HUES64 (cell line): ENCODE data around the gene GYS1.

Experiments
- H3K27ac ChIP-seq: 2 replicates; pipeline ENCODE4 v1.7.0; 2013; ENCODE audit warnings: low read depth, low read length, inconsistent platforms
- H3K27me3 ChIP-seq: 2 replicates; pipeline ENCODE4 v1.6.1; 2013; ENCODE audit warnings: mild to moderate bottlenecking, low read length; ENCODE audit not compliant: insufficient read depth
- H3K36me3 ChIP-seq: 2 replicates; pipeline ENCODE4 v1.6.1; 2013; ENCODE audit warnings: mild to moderate bottlenecking, low read length; ENCODE audit not compliant: insufficient read depth
- H3K4me1 ChIP-seq: 2 replicates; pipeline ENCODE4 v1.6.1; 2013; ENCODE audit warnings: mild to moderate bottlenecking, low read length, moderate library complexity; ENCODE audit not compliant: insufficient read depth
- H3K4me3 ChIP-seq: 2 replicates; pipeline ENCODE4 v1.5.1; 2013; ENCODE audit warnings: mild to moderate bottlenecking, low read length, moderate library complexity
- H3K9ac ChIP-seq: 2 replicates; pipeline ENCODE4 v1.6.1; 2013; ENCODE audit warnings: mild to moderate bottlenecking, low read depth, low read length
- H3K9me3 ChIP-seq: 2 replicates; pipeline ENCODE4 v1.6.1; 2013; ENCODE audit warnings: low read depth, low read length; ENCODE audit not compliant: insufficient read depth
- WGBS: fragments of 150-250, 120-280 bp; methylation state at CpG from one replicate; pipeline ENCODE4 v1.1.7; 2013; ENCODE audit warnings: missing lambda C conversion rate; 5-methylcytosine and 5-hydroxymethylcytosine counted together

GYS1 gene

GRCh38 chr19:48959341-48960239 lies 33.5 kb downstream of the GYS1 start:
- no peaks in the 10 kb centered on the region for H3K9me3 ChIP-seq
- peaks cover 43% of the 10 kb centered on the region for H3K36me3 ChIP-seq
- no peaks in the 10 kb centered on the region for H3K27me3 ChIP-seq
- peaks cover 15% of the 10 kb centered on the region for H3K4me1 ChIP-seq
- WGBS: 89% methylated on average over 16 of the region's 16 CpGs
- H3K27ac ChIP-seq: no peak overlapping the region
- H3K9ac ChIP-seq: no peak overlapping the region
- no peak overlapping the region for H3K4me3 ChIP-seq

- H3K4me3 ChIP-seq: no peak overlapping the region
- no peaks in the 10 kb centered on the region; the same call in none of the 2 replicates for H3K4me1 ChIP-seq
- no peaks in the 10 kb centered on the region for H3K9me3 ChIP-seq
- WGBS: 96% methylated on average over 8 of the region's 8 CpGs
- no peaks in the 10 kb centered on the region for H3K27me3 ChIP-seq
- H3K36me3 ChIP-seq: peaks cover 43% of the 10 kb centered on the region
- no peak overlapping the region for H3K9ac ChIP-seq
- H3K27ac ChIP-seq: no peak overlapping the region
Observed at GRCh38 chr19:48958006-48958405, 35.1 kb downstream of the GYS1 start.

- peak overlapping the region; percentile 99 for H3K9ac ChIP-seq
- H3K27me3 ChIP-seq: no peaks in the 10 kb centered on the region
- H3K36me3 ChIP-seq: peaks cover 34% of the 10 kb centered on the region
- H3K9me3 ChIP-seq: no peaks in the 10 kb centered on the region
- 64% methylated on average over 16 of the region's 16 CpGs for WGBS
- H3K27ac ChIP-seq: peak overlapping the region; percentile 94
- peak overlapping the region; percentile 99 for H3K4me3 ChIP-seq
- H3K4me1 ChIP-seq: no peaks in the 10 kb centered on the region; the same call in 1 of the 2 replicates
Observed at GRCh38 chr19:48955308-48955958, 37.7 kb downstream of the GYS1 start.

GRCh38 chr19:48954595-48955307 lies 38.4 kb downstream of the GYS1 start, which contains the start of gene BAX:
Gene BAX (plus strand): TSS chr19:48954875. CDS start chr19:48954929, 54 bp downstream.
- peak within 1 kb of the TSS; percentile 99 for H3K9ac ChIP-seq
- peak within 1 kb of the TSS; percentile 99 for H3K4me3 ChIP-seq
- H3K27me3 ChIP-seq: no peaks in the 10 kb centered on the region
- no peaks in the 10 kb centered on the region; the same call in 1 of the 2 replicates for H3K4me1 ChIP-seq
- H3K36me3 ChIP-seq: peaks cover 29% of the 10 kb centered on the region
- under 1% methylated on average over 71 of the region's 71 CpGs for WGBS
- H3K9me3 ChIP-seq: no peaks in the 10 kb centered on the region
- peak within 1 kb of the TSS; percentile 94 for H3K27ac ChIP-seq

GRCh38 chr19:48953990-48954594 lies 39.0 kb downstream of the GYS1 start:
- 75% methylated on average over 11 of the region's 11 CpGs for WGBS
- H3K36me3 ChIP-seq: peaks cover 29% of the 10 kb centered on the region

GRCh38 chr19:48953141-48953540 lies 40.0 kb downstream of the GYS1 start:
- no peak overlapping the region for H3K4me3 ChIP-seq
- H3K27ac ChIP-seq: no peak overlapping the region

More at GRCh38 chr19:48953990-48954594, 39.0 kb downstream of the GYS1 start:
- peak overlapping the region; percentile 99 for H3K9ac ChIP-seq
- H3K27ac ChIP-seq: peak overlapping the region; percentile 47; the same call in 1 of the 2 replicates
- H3K4me1 ChIP-seq: no peaks in the 10 kb centered on the region; the same call in 1 of the 2 replicates
- peak overlapping the region; percentile 99 for H3K4me3 ChIP-seq
- H3K9me3 ChIP-seq: no peaks in the 10 kb centered on the region
- no peaks in the 10 kb centered on the region for H3K27me3 ChIP-seq

GRCh38 chr19:48950830-48951519 lies 42.1 kb downstream of the GYS1 start:
- 84% methylated on average over 8 of the region's 9 CpGs for WGBS
- Histone ChIP-seq H3K27me3 (no peaks in the 10 kb centered on the region), H3K4me1 (no peaks in the 10 kb centered on the region; the same call in 1 of the 2 replicates), H3K9ac (no peak overlapping the region), H3K9me3 (peaks cover 10% of the 10 kb centered on the region; the same call in 1 of the 2 replicates), H3K36me3 (peaks cover 3% of the 10 kb centered on the region), H3K4me3 (no peak overlapping the region), H3K27ac (no peak overlapping the region)

More at GRCh38 chr19:48953141-48953540, 40.0 kb downstream of the GYS1 start:
- Histone ChIP-seq H3K9me3 (no peaks in the 10 kb centered on the region), H3K27me3 (no peaks in the 10 kb centered on the region), H3K36me3 (peaks cover 22% of the 10 kb centered on the region), H3K9ac (no peak overlapping the region), H3K4me1 (no peaks in the 10 kb centered on the region; the same call in 1 of the 2 replicates)
- 84% methylated on average over 4 of the region's 4 CpGs for WGBS

GRCh38 chr19:48950159-48950558 lies 43.0 kb downstream of the GYS1 start:
- Histone ChIP-seq H3K9me3 (peaks cover 10% of the 10 kb centered on the region; the same call in 1 of the 2 replicates), H3K27ac (no peak overlapping the region), H3K4me3 (no peak overlapping the region), H3K27me3 (no peaks in the 10 kb centered on the region), H3K4me1 (no peaks in the 10 kb centered on the region), H3K9ac (no peak overlapping the region), H3K36me3 (no peaks in the 10 kb centered on the region)
- WGBS: 90% methylated on average over 3 of the region's 3 CpGs

- Histone ChIP-seq H3K27ac (no peak overlapping the region), H3K4me3 (no peak overlapping the region), H3K9me3 (peaks cover 10% of the 10 kb centered on the region; the same call in 1 of the 2 replicates), H3K9ac (no peak overlapping the region), H3K36me3 (no peaks in the 10 kb centered on the region), H3K27me3 (no peaks in the 10 kb centered on the region), H3K4me1 (no peaks in the 10 kb centered on the region)
- WGBS: 91% methylated on average over 3 of the region's 3 CpGs
Observed at GRCh38 chr19:48947258-48947542, 45.9 kb downstream of the GYS1 start.
